ENCODE data around the gene SYNGAP1. TPM values are rescaled to one million over a fixed set of nuclear protein-coding genes. Genes with fewer than 3 reads are reported as not detected.
A peak's percentile ranks its signal among the peaks of the same experiment; 100 is the strongest.

The SYNGAP1 gene
- total RNA-seq, 1 donor from 2014 or later: 48.6 TPM

DNA sequence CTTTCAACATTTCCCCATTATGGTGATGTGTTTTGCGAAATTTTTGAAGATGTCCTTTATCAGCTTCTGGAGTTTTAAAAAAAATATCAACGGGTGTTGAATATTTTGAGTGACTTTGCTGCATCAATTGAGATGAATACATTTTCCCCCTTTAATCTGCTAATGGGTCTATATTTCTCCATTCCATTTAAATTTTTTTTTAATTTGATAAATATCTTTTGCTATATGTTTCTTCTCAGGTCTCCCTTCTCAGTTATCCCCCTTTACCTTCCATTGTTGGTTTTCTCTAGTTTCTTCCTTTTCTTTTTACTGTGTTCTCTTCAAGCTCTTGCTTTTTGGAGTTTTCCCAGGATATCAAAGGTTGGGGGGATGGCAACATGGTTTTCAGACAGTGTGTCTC is 29.7 kb upstream of the SYNGAP1 start:
- TF ChIP-seq, protein P1, sequence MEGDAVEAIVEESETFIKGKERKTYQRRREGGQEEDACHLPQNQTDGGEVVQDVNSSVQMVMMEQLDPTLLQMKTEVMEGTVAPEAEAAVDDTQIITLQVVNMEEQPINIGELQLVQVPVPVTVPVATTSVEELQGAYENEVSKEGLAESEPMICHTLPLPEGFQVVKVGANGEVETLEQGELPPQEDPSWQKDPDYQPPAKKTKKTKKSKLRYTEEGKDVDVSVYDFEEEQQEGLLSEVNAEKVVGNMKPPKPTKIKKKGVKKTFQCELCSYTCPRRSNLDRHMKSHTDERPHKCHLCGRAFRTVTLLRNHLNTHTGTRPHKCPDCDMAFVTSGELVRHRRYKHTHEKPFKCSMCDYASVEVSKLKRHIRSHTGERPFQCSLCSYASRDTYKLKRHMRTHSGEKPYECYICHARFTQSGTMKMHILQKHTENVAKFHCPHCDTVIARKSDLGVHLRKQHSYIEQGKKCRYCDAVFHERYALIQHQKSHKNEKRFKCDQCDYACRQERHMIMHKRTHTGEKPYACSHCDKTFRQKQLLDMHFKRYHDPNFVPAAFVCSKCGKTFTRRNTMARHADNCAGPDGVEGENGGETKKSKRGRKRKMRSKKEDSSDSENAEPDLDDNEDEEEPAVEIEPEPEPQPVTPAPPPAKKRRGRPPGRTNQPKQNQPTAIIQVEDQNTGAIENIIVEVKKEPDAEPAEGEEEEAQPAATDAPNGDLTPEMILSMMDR (IDR thresholded peaks at IDR 0.05; ENCODE audit: unreplicated experiment): no peak
- DNase-seq (ENCODE audit: low spot score): no peak
- no peaks in the 10 kb centered on the region for H3K36me3 Mint-ChIP-seq (ENCODE audit: low read depth, unreplicated experiment)
- H3K27ac Mint-ChIP-seq (ENCODE audit: unreplicated experiment): no peak overlapping the region
- peaks cover 8% of the 10 kb centered on the region for H3K27me3 Mint-ChIP-seq (ENCODE audit: unreplicated experiment)
- no peak overlapping the region for H3K4me3 Mint-ChIP-seq (ENCODE audit: unreplicated experiment)
- H3K9me3 Mint-ChIP-seq (ENCODE audit: unreplicated experiment): no peaks in the 10 kb centered on the region
- peaks cover 18% of the 10 kb centered on the region for H3K4me1 Mint-ChIP-seq (ENCODE audit: unreplicated experiment)

DNA sequence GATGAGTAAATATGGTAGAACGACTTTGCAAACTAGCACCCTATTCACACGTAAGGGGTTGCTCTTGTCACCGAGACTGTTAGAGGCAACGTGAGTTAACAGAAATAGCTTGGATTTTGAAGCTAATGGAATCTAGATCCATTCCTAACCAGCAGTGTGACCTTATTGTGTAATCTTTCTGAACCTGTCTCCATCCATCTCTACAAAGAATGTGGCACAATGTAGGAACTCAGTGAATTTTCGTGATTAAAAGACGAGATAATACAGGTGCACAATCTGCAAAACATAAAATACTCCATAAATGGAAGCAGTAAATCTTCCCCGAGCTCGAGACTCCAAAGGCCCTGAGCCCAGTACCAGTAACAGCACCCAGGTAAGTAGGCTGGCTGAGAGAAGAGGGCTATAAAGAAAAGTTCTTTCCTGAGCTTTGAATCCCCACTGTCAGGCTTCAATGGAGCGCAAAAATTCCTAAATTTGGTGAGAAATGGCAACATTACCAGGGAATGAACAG is 29.0 kb upstream of the SYNGAP1 start:
- no peaks in the 10 kb centered on the region for H3K9me3 Mint-ChIP-seq (ENCODE audit: unreplicated experiment)
- no peaks in the 10 kb centered on the region for H3K36me3 Mint-ChIP-seq (ENCODE audit: low read depth, unreplicated experiment)
- TF ChIP-seq, protein P1 (IDR thresholded peaks at IDR 0.05; ENCODE audit: unreplicated experiment): no peak
- H3K27ac Mint-ChIP-seq (ENCODE audit: unreplicated experiment): peak overlapping the region; percentile 71
- peaks cover 18% of the 10 kb centered on the region for H3K4me1 Mint-ChIP-seq (ENCODE audit: unreplicated experiment)
- H3K27me3 Mint-ChIP-seq (ENCODE audit: unreplicated experiment): peaks cover 8% of the 10 kb centered on the region
- DNase-seq (ENCODE audit: low spot score): no peak
- H3K4me3 Mint-ChIP-seq (ENCODE audit: unreplicated experiment): peak overlapping the region; percentile 95

DNA sequence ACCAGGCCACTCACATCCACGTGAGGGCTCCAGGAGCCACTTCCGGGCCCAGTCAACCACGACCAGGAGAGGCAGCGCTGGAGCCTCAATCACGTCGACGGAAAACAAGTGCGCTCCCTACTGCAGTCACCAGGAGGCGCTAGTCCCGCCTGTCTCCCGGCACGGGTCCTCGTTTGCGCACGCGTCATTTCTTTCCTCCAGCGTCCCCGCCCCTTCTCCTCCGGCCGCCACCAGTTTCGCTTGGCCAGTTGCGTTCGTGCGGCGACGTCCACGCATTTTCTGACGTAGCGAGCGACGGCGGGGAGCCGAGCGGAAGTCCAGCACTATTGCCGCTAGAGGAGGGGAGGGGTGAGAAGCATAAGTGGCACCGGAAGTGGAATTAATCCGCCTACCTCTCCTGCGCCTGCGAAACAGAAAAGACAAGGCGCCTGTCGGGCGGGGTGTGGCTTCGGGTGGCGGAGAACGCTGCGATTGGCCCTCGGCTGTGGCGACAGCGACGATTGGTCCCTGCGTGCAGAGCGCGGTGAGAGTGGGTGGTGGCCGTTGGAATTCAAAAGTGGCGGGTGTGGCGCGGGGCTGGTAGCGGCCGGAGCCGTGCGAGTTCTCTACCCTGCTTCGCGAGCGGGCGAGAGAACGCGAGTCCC is 28.5 kb upstream of the SYNGAP1 start, which contains the start of gene KIFC1:
TSS of gene KIFC1 (plus strand) at position 546 of the 644 bp plus-strand sequence. CDS start 163 bp downstream, outside the sequence.
- H3K4me1 Mint-ChIP-seq (ENCODE audit: unreplicated experiment): peaks cover 18% of the 10 kb centered on the region
- peak; percentile 99 for DNase-seq (ENCODE audit: low spot score)
- no peaks in the 10 kb centered on the region for H3K36me3 Mint-ChIP-seq (ENCODE audit: low read depth, unreplicated experiment)
- peak within 1 kb of the TSS; percentile 95 for H3K4me3 Mint-ChIP-seq (ENCODE audit: unreplicated experiment)
- H3K27ac Mint-ChIP-seq (ENCODE audit: unreplicated experiment): peak within 1 kb of the TSS; percentile 71
- H3K9me3 Mint-ChIP-seq (ENCODE audit: unreplicated experiment): no peaks in the 10 kb centered on the region
- TF ChIP-seq, protein P1 (IDR thresholded peaks at IDR 0.05; ENCODE audit: unreplicated experiment): peak; percentile 92
- H3K27me3 Mint-ChIP-seq (ENCODE audit: unreplicated experiment): peaks cover 8% of the 10 kb centered on the region

DNA sequence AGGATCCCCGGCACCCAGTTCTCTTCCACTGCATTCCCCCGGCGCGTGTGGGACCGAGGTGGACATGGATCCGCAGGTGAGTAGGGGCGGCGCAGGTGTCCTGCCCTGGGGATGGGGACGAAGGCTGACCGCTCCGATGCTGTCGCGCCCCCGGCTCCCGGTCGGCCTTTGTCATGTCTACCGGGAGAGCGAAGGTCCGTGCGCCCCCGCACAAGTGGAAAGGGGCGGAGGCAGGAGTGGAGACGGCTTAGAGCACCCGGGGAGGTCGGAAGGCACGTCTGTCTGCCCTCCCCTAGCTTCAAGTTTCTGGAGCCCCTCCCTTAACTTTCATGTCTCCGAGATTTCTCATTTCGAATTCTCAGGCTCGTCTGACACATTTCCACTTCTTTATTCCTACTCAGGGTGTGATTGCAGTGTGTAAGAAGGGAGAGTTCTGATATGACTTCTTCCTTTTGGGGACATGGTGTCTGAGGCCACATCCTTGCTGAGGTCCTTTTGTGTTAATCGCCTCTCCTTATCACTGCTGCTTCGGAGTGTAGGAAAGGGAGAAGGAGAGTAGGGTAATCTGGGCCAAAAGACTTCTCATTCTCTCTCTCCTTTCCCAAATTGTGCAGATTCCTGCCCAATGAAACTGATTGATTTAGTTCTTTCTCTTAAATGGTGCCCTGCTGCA is 27.8 kb upstream of the SYNGAP1 start:
- H3K27me3 Mint-ChIP-seq (ENCODE audit: unreplicated experiment): peaks cover 8% of the 10 kb centered on the region
- DNase-seq (ENCODE audit: low spot score): no peak
- TF ChIP-seq, protein P1 (IDR thresholded peaks at IDR 0.05; ENCODE audit: unreplicated experiment): no peak
- H3K4me1 Mint-ChIP-seq (ENCODE audit: unreplicated experiment): peaks cover 18% of the 10 kb centered on the region
- H3K9me3 Mint-ChIP-seq (ENCODE audit: unreplicated experiment): no peaks in the 10 kb centered on the region
- H3K4me3 Mint-ChIP-seq (ENCODE audit: unreplicated experiment): peak overlapping the region; percentile 95
- H3K36me3 Mint-ChIP-seq (ENCODE audit: low read depth, unreplicated experiment): no peaks in the 10 kb centered on the region
- peak overlapping the region; percentile 65 for H3K27ac Mint-ChIP-seq (ENCODE audit: unreplicated experiment)

DNA sequence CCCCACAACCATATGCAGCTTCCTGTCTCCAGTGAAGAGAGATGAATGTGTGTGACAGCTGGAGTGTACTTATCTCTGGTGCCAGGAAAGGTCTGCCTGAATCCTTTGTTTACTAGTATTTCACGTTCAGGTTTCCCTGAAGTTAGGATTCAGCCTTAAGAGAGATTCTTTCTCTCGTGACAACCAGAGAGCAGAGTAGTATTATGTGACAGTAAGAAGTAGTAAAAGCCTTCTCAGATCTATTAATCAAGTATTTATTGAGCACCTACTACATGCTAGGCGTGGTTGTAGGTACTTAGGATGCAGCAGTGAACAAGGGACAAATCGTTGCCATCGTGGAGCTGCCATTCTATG is 27.3 kb upstream of the SYNGAP1 start:
- Mint-ChIP-seq H3K27me3 (ENCODE audit: unreplicated experiment) (peaks cover 8% of the 10 kb centered on the region), H3K4me3 (ENCODE audit: unreplicated experiment) (peak overlapping the region; percentile 95), H3K27ac (ENCODE audit: unreplicated experiment) (peak overlapping the region; percentile 65), H3K36me3 (ENCODE audit: low read depth, unreplicated experiment) (no peaks in the 10 kb centered on the region), H3K9me3 (ENCODE audit: unreplicated experiment) (no peaks in the 10 kb centered on the region), H3K4me1 (ENCODE audit: unreplicated experiment) (peaks cover 18% of the 10 kb centered on the region)
- TF ChIP-seq, protein P1 (IDR thresholded peaks at IDR 0.05; ENCODE audit: unreplicated experiment): no peak
- DNase-seq (ENCODE audit: low spot score): no peak
